GM12878 (cell line): ENCODE results near the gene FGD4. TPM values are rescaled to one million over a fixed set of nuclear protein-coding genes. Genes with fewer than 3 reads are reported as not detected.

Experiments
- ATAC-seq: fragments of 200-7000 bp; cut with Tn5 transposase; 3 replicates; pipeline ENCODE4 v1.9.1; 2020; ENCODE audit warnings: mild to moderate bottlenecking, moderate library complexity
- BruUV-seq: library from RNA; stranded (reverse); fragments of 400-500 nt; replicated peaks from 2 replicates; lab custom pipeline; 2021; lab: Mats Ljungman, UMichigan
- CTCF ChIA-PET: fragments of 300-600 bp; sonication (Branson Sonifier 250); formaldehyde crosslinking; extraction: SDS; loops from one replicate; lab custom pipeline; 2021; ENCODE audit warnings: inconsistent platforms; lab: Yijun Ruan, JAX
- POLR2A ChIA-PET: fragments of 350-600 bp; formaldehyde crosslinking; extraction: SDS; loops from one replicate; lab custom pipeline; 2021; ENCODE audit warnings: inconsistent platforms; lab: Charles Lee
- RAD21 ChIA-PET: fragments of 300-600 bp; sonication (Branson Sonifier 250); formaldehyde crosslinking; loops from one replicate; lab custom pipeline; 2023; ENCODE audit warnings: antibody characterized with exemption; ENCODE audit not compliant: unreplicated experiment; lab: Charles Lee
- SMC1A ChIA-PET: fragments of 300-600 bp; sonication (Branson Sonifier 250); formaldehyde crosslinking; loops from one replicate; lab custom pipeline; 2023; ENCODE audit not compliant: unreplicated experiment, uncharacterized antibody; lab: Charles Lee
- DNase-seq: peaks from one replicate; pipeline ENCODE4 v3.0.0-alpha.2; 2011; ENCODE audit warnings: low read depth, low spot score
- FAIRE-seq: peaks from 3 replicates; lab custom pipeline; 2011; peaks lifted over from hg19 to GRCh38; lab: Jason Lieb, UNC
- H2AFZ ChIP-seq: 2 replicates; pipeline ENCODE4 v1.6.0; 2011; ENCODE audit warnings: low read depth, low read length, control low read depth; ENCODE audit not compliant: control insufficient read depth
- H3K27ac ChIP-seq: 2 replicates; pipeline ENCODE4 v1.5.1; 2011; ENCODE audit warnings: control low read depth; ENCODE audit not compliant: control insufficient read depth, insufficient read depth
- H3K27me3 ChIP-seq, 2 experiments: replicated peaks in 1 of 2; 2 replicates each; pipeline versions ENCODE4 v1.6.0 to v1.6.1; 2011; ENCODE audit warnings: low read length in 1 of 2; ENCODE audit not compliant: control insufficient read depth in 2 of 2, insufficient read depth in 2 of 2
- H3K36me3 ChIP-seq, 2 experiments: 2 replicates each; pipeline ENCODE4 v1.5.1; 2011; ENCODE audit warnings: low read length in 1 of 2; ENCODE audit not compliant: control insufficient read depth in 2 of 2, insufficient read depth in 2 of 2
- H3K4me1 ChIP-seq: 2 replicates; pipeline ENCODE4 v1.6.1; 2011; ENCODE audit warnings: mild to moderate bottlenecking, low read length, moderate library complexity, mixed read lengths; ENCODE audit not compliant: control insufficient read depth, insufficient read depth
- H3K4me2 ChIP-seq: 2 replicates; pipeline ENCODE4 v1.6.0; 2011; ENCODE audit warnings: control low read depth; ENCODE audit not compliant: control insufficient read depth, insufficient read depth
- H3K4me3 ChIP-seq: fragments of 200-600 bp; sonication (generic); 2 replicates; pipeline ENCODE4 v1.5.1; 2016
- H3K79me2 ChIP-seq: 2 replicates; pipeline ENCODE4 v1.6.0; 2011; ENCODE audit warnings: low read length; ENCODE audit not compliant: control insufficient read depth, insufficient read depth
- H3K9ac ChIP-seq: 2 replicates; pipeline ENCODE4 v1.8.0; 2011; ENCODE audit warnings: low read length, control low read depth, mixed read lengths; ENCODE audit not compliant: control insufficient read depth, insufficient read depth
- H3K9me3 ChIP-seq: replicated peaks from 3 replicates; pipeline ENCODE4 v1.5.1; 2011; ENCODE audit warnings: mild to moderate bottlenecking, low read length; ENCODE audit not compliant: control insufficient read depth, insufficient read depth
- H4K20me1 ChIP-seq: 2 replicates; pipeline ENCODE4 v1.6.0; 2011; ENCODE audit not compliant: control insufficient read depth, insufficient read depth
- BMI1 ChIP-seq: fragments of 450-650 bp; IDR thresholded peaks from 2 replicates; pipeline ENCODE4 v1.6.1; 2016; ENCODE audit warnings: mild to moderate bottlenecking, moderate library complexity, borderline replicate concordance
- CHD1 ChIP-seq: IDR thresholded peaks from 2 replicates; pipeline ENCODE4 v1.6.1; 2012; ENCODE audit warnings: low read depth, low read length, improper control_type of control experiment
- CREM ChIP-seq: IDR thresholded peaks from 2 replicates; pipeline ENCODE4 v1.6.1; 2014; ENCODE audit warnings: antibody characterized with exemption, low read depth
- EED ChIP-seq: sonication (generic); IDR thresholded peaks from 2 replicates; pipeline ENCODE4 v1.6.1; 2016; ENCODE audit warnings: antibody characterized with exemption, low read depth
- ESRRA ChIP-seq: IDR thresholded peaks from 2 replicates; pipeline ENCODE4 v1.6.1; 2012; ENCODE audit warnings: mild to moderate bottlenecking, low read length, improper control_type of control experiment
- FOS ChIP-seq: IDR thresholded peaks from 3 replicates; pipeline ENCODE4 v1.6.1; 2011; ENCODE audit warnings: borderline replicate concordance; ENCODE audit not compliant: insufficient read length; ENCODE audit errors: extremely low read depth
- KAT2A ChIP-seq: conservative IDR thresholded peaks from 2 replicates; pipeline ENCODE4 v1.6.1; 2011; ENCODE audit warnings: low read depth, low read length; ENCODE audit not compliant: control insufficient read depth
- NFYB ChIP-seq: IDR thresholded peaks from 2 replicates; pipeline ENCODE4 v1.6.1; 2011; ENCODE audit warnings: low read depth, mild to moderate bottlenecking, low read length, improper control_type of control experiment, moderate library complexity; ENCODE audit not compliant: insufficient read depth
- PML ChIP-seq: IDR thresholded peaks from 2 replicates; pipeline ENCODE4 v1.6.1; 2012; ENCODE audit warnings: low read length, inconsistent platforms
- POLR2A ChIP-seq: IDR thresholded peaks from 2 replicates; pipeline ENCODE4 v1.6.1; 2011; ENCODE audit warnings: low read depth, mild to moderate bottlenecking, low read length
- REST ChIP-seq: IDR thresholded peaks from 2 replicates; pipeline ENCODE4 v1.6.1; 2012; ENCODE audit warnings: mild to moderate bottlenecking, low read depth, low read length
- SMC3 ChIP-seq: IDR thresholded peaks from 2 replicates; pipeline ENCODE4 v1.6.1; 2011; ENCODE audit warnings: low read length, improper control_type of control experiment, borderline replicate concordance
- STAT1 ChIP-seq: fragments of 450-650 bp; conservative IDR thresholded peaks from 2 replicates; pipeline ENCODE4 v1.6.1; 2014; ENCODE audit warnings: antibody characterized with exemption, mild to moderate bottlenecking
- TARDBP ChIP-seq: IDR thresholded peaks from 2 replicates; pipeline ENCODE4 v1.6.1; 2016; ENCODE audit warnings: borderline replicate concordance
- TCF12 ChIP-seq: IDR thresholded peaks from 2 replicates; pipeline ENCODE4 v1.6.1; 2011; ENCODE audit warnings: low read depth, mild to moderate bottlenecking, low read length
- ZNF622 ChIP-seq: fragments of 450-650 bp; IDR thresholded peaks from 2 replicates; pipeline ENCODE4 v1.6.1; 2017; ENCODE audit warnings: mild to moderate bottlenecking, inconsistent platforms
- WGBS: methylation state at CpG from one replicate; pipeline ENCODE4 v1.1.6; 2016; ENCODE audit warnings: low lambda C conversion rate; ENCODE audit not compliant: insufficient replicate concordance, insufficient coverage; ENCODE audit errors: missing lambda C conversion rate; 5-methylcytosine and 5-hydroxymethylcytosine counted together
- in situ Hi-C: fragments of 300-500 bp; cut with MboI; formaldehyde crosslinking; loops from 9 replicates; pipeline ENCODE4 v1.14.3; 2018; ENCODE audit warnings: mixed read lengths
- intact Hi-C: fragments of 100-400 bp; cut with micrococcal nuclease; formaldehyde crosslinking; loops from one replicate; pipeline ENCODE4 v1.14.2; 2022; ENCODE audit not compliant: unreplicated experiment
- polyA plus RNA-seq, 11 experiments: library from polyadenylated mRNA; depleted of rRNA in 4 of 11; unstranded in 6 of 11; stranded (reverse) in 5 of 11; fragments of >200 nt; fragmentation: Nextera tagmentation in 4 of 11; fragmentation: Illumina TruSeq in 1 of 11; extraction: Ambion mirVana in 4 of 11; extraction: Trizol in 1 of 11; gene quantifications; 1 replicate in 1 of 11; 2 replicates in 10 of 11; pipeline versions ENCODE4 v1.2.1 to v1.2.3, GENCODE V29; 2011 to 2016; ENCODE audit warnings: inconsistent platforms in 2 of 11, missing spikeins in 2 of 11, low read depth in 1 of 11
- total RNA-seq, 4 experiments: library from RNA; depleted of rRNA in 3 of 4; stranded (reverse); fragments of >200 nt in 3 of 4; fragmentation: Illumina TruSeq in 1 of 4; extraction: Trizol in 1 of 4; gene quantifications; 2 replicates each; pipeline versions ENCODE4 v1.2.1 to v1.2.3, GENCODE V29; 2013 to 2021
- TF ChIP-seq, protein P1 (sequence below): fragments of 450-650 bp; formaldehyde crosslinking; IDR thresholded peaks from 2 replicates; pipeline ENCODE4 v1.5.0; 2022; ENCODE audit warnings: mild to moderate bottlenecking, missing genetic modification characterization

FGD4 gene
- total and polyA plus RNA-seq, 10 of the 15 experiments (the other 5 are each of a cell fraction or from before 2014, with no cell fraction given): 0.01 to 0.18 (median 0.08) TPM; not detected in 3

- TF ChIP-seq TARDBP (no peak), FOS (no peak), SMC3 (no peak)
These were observed 1.5 kb downstream of the FGD4 start (continued) for GRCh38 chr12:32400866-32401265.

DNA sequence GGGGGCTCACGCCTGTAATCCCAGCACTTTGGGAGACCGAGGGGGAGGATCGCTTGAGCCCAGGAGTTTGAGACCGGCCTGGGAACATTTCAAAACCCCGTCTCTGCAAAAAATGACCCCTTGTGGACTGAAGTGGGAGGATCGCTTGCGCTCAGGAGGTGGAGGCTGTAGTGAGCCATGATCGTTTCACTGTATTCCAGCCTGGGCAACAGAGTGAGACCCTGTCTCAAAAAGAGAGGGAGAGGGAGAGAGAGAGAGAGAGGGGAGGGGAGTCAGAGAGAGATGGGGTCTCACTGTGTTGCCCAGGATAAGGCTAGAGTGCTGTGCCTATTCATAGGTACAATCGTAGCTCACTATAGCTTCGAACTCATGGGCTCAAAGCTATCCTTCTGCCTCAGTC lies 2.8 kb downstream of the FGD4 start:
- BruUV-seq: no TSS peak
- 81% methylated on average over 10 of the region's 10 CpGs for WGBS
- ChIA-PET POLR2A (no interaction called here), RAD21 (interaction anchor here (0.7 kb wide), 1 partner anchor 1524 kb away, joined by 4 read pairs; no protein-coding TSS in a partner anchor), SMC1A (no interaction called here), CTCF (no interaction called here)
- peaks cover 2 to 7% of the 10 kb centered on the region in 2 experiments; a peak in 3 of 4 replicates for H3K27me3 ChIP-seq
- FAIRE-seq: no peak
- no peak overlapping the region for H3K4me3 ChIP-seq
- no peaks in the 10 kb centered on the region for H3K36me3 ChIP-seq
- no peaks in the 10 kb centered on the region for H4K20me1 ChIP-seq
- no peak overlapping the region for H3K27ac ChIP-seq
- H3K9me3 ChIP-seq: no peaks in the 10 kb centered on the region
- H3K79me2 ChIP-seq: no peaks in the 10 kb centered on the region
- no peak overlapping the region for H3K4me2 ChIP-seq
- H3K4me1 ChIP-seq: no peaks in the 10 kb centered on the region
- no peak overlapping the region for H3K9ac ChIP-seq
- TF ChIP-seq POLR2A (no peak), ZNF622 (no peak), FOS (no peak), CHD1 (no peak), TCF12 (no peak), BMI1 (no peak), REST (no peak), CREM (no peak), EED (no peak), ESRRA (no peak), NFYB (no peak), STAT1 (no peak), PML (no peak), SMC3 (no peak), KAT2A (no peak)
- TF ChIP-seq, protein P1, sequence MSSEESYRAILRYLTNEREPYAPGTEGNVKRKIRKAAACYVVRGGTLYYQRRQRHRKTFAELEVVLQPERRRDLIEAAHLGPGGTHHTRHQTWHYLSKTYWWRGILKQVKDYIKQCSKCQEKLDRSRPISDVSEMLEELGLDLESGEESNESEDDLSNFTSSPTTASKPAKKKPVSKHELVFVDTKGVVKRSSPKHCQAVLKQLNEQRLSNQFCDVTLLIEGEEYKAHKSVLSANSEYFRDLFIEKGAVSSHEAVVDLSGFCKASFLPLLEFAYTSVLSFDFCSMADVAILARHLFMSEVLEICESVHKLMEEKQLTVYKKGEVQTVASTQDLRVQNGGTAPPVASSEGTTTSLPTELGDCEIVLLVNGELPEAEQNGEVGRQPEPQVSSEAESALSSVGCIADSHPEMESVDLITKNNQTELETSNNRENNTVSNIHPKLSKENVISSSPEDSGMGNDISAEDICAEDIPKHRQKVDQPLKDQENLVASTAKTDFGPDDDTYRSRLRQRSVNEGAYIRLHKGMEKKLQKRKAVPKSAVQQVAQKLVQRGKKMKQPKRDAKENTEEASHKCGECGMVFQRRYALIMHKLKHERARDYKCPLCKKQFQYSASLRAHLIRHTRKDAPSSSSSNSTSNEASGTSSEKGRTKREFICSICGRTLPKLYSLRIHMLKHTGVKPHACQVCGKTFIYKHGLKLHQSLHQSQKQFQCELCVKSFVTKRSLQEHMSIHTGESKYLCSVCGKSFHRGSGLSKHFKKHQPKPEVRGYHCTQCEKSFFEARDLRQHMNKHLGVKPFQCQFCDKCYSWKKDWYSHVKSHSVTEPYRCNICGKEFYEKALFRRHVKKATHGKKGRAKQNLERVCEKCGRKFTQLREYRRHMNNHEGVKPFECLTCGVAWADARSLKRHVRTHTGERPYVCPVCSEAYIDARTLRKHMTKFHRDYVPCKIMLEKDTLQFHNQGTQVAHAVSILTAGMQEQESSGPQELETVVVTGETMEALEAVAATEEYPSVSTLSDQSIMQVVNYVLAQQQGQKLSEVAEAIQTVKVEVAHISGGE (CRISPR knock-in tag): no peak
- H2AFZ ChIP-seq: no peak overlapping the region
- no peak for DNase-seq
- intact Hi-C loops: no loop called here
- ATAC-seq: no peak
- in situ Hi-C loops: no loop called here
